ENCODE data around the gene ADAM15. TPM values are rescaled to one million over a fixed set of nuclear protein-coding genes. Genes with fewer than 3 reads are reported as not detected.

The ADAM15 gene
- total RNA-seq, 1 experiment from 2014 or later: 41.7 TPM

DNA sequence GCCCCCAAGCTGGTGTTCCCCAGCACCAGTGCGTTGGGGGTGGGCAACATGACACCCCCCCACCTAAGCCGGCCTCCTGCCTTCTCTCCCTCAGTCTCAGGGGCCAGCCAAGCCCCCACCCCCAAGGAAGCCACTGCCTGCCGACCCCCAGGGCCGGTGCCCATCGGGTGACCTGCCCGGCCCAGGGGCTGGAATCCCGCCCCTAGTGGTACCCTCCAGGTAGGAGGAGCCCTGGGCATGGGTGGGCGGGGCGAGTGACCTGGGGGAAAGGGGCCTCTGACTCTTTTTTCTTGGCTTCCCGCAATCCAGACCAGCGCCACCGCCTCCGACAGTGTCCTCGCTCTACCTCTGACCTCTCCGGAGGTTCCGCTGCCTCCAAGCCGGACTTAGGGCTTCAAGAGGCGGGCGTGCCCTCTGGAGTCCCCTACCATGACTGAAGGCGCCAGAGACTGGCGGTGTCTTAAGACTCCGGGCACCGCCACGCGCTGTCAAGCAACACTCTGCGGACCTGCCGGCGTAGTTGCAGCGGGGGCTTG lies 11.1 kb downstream of the ADAM15 start:
- POLR2A ChIA-PET: no interaction called here
- no TSS peak for BruUV-seq (replicated peaks)
- DNase-seq (ENCODE audit: low read depth, low spot score): no peak
- no peaks in the 10 kb centered on the region for H3K27me3 ChIP-seq (ENCODE audit: control insufficient read depth, insufficient read depth, low read length)
- CTCF ChIA-PET: interaction anchor here (0.5 to 3.0 kb wide), 9 partner anchors 10 to 1137 kb away, joined by 3 to 16 read pairs (median 5); partner anchors contain the start of gene ADAM15
- no peaks in the 10 kb centered on the region; the same call in 1 of the 2 replicates for H3K36me3 ChIP-seq (ENCODE audit: control insufficient read depth, insufficient read depth, low read length)
- peaks cover 19% of the 10 kb centered on the region for H3K4me1 ChIP-seq (ENCODE audit: control insufficient read depth, insufficient read depth, low read length)
- in situ Hi-C loops (cut with HindIII; ENCODE audit: low pct_unique_long_range_greater_than_20kb, low sequenced_read_pairs): no loop called here
- no peak for TF ChIP-seq POLR2AphosphoS5 (IDR thresholded peaks at IDR 0.05; ENCODE audit: low read depth, low read length)
- TF ChIP-seq, protein P1, sequence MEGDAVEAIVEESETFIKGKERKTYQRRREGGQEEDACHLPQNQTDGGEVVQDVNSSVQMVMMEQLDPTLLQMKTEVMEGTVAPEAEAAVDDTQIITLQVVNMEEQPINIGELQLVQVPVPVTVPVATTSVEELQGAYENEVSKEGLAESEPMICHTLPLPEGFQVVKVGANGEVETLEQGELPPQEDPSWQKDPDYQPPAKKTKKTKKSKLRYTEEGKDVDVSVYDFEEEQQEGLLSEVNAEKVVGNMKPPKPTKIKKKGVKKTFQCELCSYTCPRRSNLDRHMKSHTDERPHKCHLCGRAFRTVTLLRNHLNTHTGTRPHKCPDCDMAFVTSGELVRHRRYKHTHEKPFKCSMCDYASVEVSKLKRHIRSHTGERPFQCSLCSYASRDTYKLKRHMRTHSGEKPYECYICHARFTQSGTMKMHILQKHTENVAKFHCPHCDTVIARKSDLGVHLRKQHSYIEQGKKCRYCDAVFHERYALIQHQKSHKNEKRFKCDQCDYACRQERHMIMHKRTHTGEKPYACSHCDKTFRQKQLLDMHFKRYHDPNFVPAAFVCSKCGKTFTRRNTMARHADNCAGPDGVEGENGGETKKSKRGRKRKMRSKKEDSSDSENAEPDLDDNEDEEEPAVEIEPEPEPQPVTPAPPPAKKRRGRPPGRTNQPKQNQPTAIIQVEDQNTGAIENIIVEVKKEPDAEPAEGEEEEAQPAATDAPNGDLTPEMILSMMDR (IDR thresholded peaks at IDR 0.05): no peak
- TF ChIP-seq, protein P2, sequence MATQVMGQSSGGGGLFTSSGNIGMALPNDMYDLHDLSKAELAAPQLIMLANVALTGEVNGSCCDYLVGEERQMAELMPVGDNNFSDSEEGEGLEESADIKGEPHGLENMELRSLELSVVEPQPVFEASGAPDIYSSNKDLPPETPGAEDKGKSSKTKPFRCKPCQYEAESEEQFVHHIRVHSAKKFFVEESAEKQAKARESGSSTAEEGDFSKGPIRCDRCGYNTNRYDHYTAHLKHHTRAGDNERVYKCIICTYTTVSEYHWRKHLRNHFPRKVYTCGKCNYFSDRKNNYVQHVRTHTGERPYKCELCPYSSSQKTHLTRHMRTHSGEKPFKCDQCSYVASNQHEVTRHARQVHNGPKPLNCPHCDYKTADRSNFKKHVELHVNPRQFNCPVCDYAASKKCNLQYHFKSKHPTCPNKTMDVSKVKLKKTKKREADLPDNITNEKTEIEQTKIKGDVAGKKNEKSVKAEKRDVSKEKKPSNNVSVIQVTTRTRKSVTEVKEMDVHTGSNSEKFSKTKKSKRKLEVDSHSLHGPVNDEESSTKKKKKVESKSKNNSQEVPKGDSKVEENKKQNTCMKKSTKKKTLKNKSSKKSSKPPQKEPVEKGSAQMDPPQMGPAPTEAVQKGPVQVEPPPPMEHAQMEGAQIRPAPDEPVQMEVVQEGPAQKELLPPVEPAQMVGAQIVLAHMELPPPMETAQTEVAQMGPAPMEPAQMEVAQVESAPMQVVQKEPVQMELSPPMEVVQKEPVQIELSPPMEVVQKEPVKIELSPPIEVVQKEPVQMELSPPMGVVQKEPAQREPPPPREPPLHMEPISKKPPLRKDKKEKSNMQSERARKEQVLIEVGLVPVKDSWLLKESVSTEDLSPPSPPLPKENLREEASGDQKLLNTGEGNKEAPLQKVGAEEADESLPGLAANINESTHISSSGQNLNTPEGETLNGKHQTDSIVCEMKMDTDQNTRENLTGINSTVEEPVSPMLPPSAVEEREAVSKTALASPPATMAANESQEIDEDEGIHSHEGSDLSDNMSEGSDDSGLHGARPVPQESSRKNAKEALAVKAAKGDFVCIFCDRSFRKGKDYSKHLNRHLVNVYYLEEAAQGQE (IDR thresholded peaks at IDR 0.05; ENCODE audit: insufficient read depth in 1 of 2, low read depth in 2 of 2, low read length in 1 of 2): no peak
- TF ChIP-seq TCF7L2 (IDR thresholded peaks at IDR 0.05; ENCODE audit: low read depth, low read length): no peak
- TF ChIP-seq SIN3A (IDR thresholded peaks at IDR 0.05; ENCODE audit: borderline replicate concordance, insufficient read depth, low read depth, low read length): no peak
- no peaks in the 10 kb centered on the region for H3K9me3 ChIP-seq (ENCODE audit: control insufficient read depth, insufficient read depth, low read depth, low read length)
- intact Hi-C loops (cut with micrococcal nuclease; ENCODE audit: unreplicated experiment): no loop called here
- H3K27ac ChIP-seq (ENCODE audit: low read length): no peak overlapping the region
- ATAC-seq: peak; percentile 50
- peak overlapping the region in 1 of 2 experiments; percentile 83; a peak in 2 of 4 replicates for H3K4me3 ChIP-seq (ENCODE audit: low read depth in 2 of 2, low read length in 2 of 2)

DNA sequence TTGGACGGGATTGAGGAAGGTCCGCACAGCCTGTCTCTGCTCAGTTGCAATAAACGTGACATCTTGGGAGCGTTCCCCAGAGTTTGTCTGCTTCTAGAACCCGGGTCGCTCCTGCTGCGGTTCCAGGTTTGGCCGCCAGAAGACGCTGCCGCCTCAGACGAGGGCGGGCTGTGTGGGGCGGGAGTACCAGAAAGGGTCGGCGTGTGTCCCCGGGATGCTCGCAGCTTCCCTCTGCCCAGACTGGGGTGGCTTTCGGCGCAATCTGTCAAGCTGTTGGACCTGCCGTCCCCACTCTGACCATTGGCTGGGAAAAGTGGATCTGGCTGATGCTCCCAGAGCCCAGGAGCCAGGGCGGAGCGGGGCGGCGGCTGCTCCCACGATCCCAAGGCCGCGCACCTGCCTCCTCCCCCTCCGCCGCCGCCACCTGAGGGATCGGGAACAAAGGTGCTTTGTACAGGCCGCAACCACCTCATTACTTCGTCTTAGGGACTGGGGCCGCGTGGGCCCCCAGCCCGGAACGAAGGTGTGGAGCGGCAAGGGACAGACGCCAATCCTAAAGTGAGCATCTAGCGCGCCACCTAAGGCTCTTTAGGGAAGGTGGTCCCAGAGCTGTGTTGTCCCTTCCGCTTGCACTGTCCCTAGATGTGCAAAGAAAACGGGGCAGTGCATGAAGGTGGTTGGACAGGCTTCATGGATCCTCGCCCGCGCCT lies 11.7 kb downstream of the ADAM15 start:
- H3K27ac ChIP-seq (ENCODE audit: low read length): no peak overlapping the region; the same call in 1 of the 2 replicates
- POLR2A ChIA-PET: no interaction called here
- H3K4me1 ChIP-seq (ENCODE audit: control insufficient read depth, insufficient read depth, low read length): peaks cover 19% of the 10 kb centered on the region
- TF ChIP-seq, protein P1 (IDR thresholded peaks at IDR 0.05): peak; percentile 96
- TF ChIP-seq, protein P2 (IDR thresholded peaks at IDR 0.05; ENCODE audit: insufficient read depth in 1 of 2, low read depth in 2 of 2, low read length in 1 of 2): no peak
- TF ChIP-seq POLR2AphosphoS5 (IDR thresholded peaks at IDR 0.05; ENCODE audit: low read depth, low read length) (no peak), SIN3A (IDR thresholded peaks at IDR 0.05; ENCODE audit: borderline replicate concordance, insufficient read depth, low read depth, low read length) (0 out of 2 replicates have a peak, but pooled peaks have one; percentile 35), TCF7L2 (IDR thresholded peaks at IDR 0.05; ENCODE audit: low read depth, low read length) (no peak)
- BruUV-seq (replicated peaks): no TSS peak
- peak overlapping the region; percentile 83 to 85 for H3K4me3 ChIP-seq (ENCODE audit: low read depth in 2 of 2, low read length in 2 of 2)
- no peak for DNase-seq (ENCODE audit: low read depth, low spot score)
- intact Hi-C loops (cut with micrococcal nuclease; ENCODE audit: unreplicated experiment) (loop anchor here (1.0 kb wide), 1 partner anchor 21 kb away; no protein-coding TSS in a partner anchor), in situ Hi-C loops (cut with HindIII; ENCODE audit: low pct_unique_long_range_greater_than_20kb, low sequenced_read_pairs) (no loop called here)
- CTCF ChIA-PET: interaction anchor here (3.3 kb wide), 1 partner anchor 22 kb away, joined by 21 read pairs; no protein-coding TSS in a partner anchor
- peak; percentile 56 for ATAC-seq
- H3K9me3 ChIP-seq (ENCODE audit: control insufficient read depth, insufficient read depth, low read depth, low read length): no peaks in the 10 kb centered on the region
- no peaks in the 10 kb centered on the region; the same call in 1 of the 2 replicates for H3K36me3 ChIP-seq (ENCODE audit: control insufficient read depth, insufficient read depth, low read length)
- no peaks in the 10 kb centered on the region for H3K27me3 ChIP-seq (ENCODE audit: control insufficient read depth, insufficient read depth, low read length)
